GM12878 (cell line): ENCODE data around the gene CDH4. TPM values are rescaled to one million over a fixed set of nuclear protein-coding genes. Genes with fewer than 3 reads are reported as not detected.

ENCODE experiments used
- ATAC-seq: fragments of 200-7000 bp; cut with Tn5 transposase; 3 replicates; pipeline ENCODE4 v1.9.1; 2020; ENCODE audit warnings: mild to moderate bottlenecking, moderate library complexity
- BruUV-seq: library from RNA; stranded (reverse); fragments of 400-500 nt; replicated peaks from 2 replicates; lab custom pipeline; 2021; lab: Mats Ljungman, UMichigan
- CTCF ChIA-PET: fragments of 300-600 bp; sonication (Branson Sonifier 250); formaldehyde crosslinking; extraction: SDS; loops from one replicate; lab custom pipeline; 2021; ENCODE audit warnings: inconsistent platforms; lab: Yijun Ruan, JAX
- POLR2A ChIA-PET: fragments of 350-600 bp; formaldehyde crosslinking; extraction: SDS; loops from one replicate; lab custom pipeline; 2021; ENCODE audit warnings: inconsistent platforms; lab: Charles Lee
- RAD21 ChIA-PET: fragments of 300-600 bp; sonication (Branson Sonifier 250); formaldehyde crosslinking; loops from one replicate; lab custom pipeline; 2023; ENCODE audit warnings: antibody characterized with exemption; ENCODE audit not compliant: unreplicated experiment; lab: Charles Lee
- SMC1A ChIA-PET: fragments of 300-600 bp; sonication (Branson Sonifier 250); formaldehyde crosslinking; loops from one replicate; lab custom pipeline; 2023; ENCODE audit not compliant: unreplicated experiment, uncharacterized antibody; lab: Charles Lee
- DNase-seq: peaks from one replicate; pipeline ENCODE4 v3.0.0-alpha.2; 2011; ENCODE audit warnings: low read depth, low spot score
- FAIRE-seq: peaks from 3 replicates; lab custom pipeline; 2011; peaks lifted over from hg19 to GRCh38; lab: Jason Lieb, UNC
- H2AFZ ChIP-seq: 2 replicates; pipeline ENCODE4 v1.6.0; 2011; ENCODE audit warnings: low read depth, low read length, control low read depth; ENCODE audit not compliant: control insufficient read depth
- H3K27ac ChIP-seq: 2 replicates; pipeline ENCODE4 v1.5.1; 2011; ENCODE audit warnings: control low read depth; ENCODE audit not compliant: control insufficient read depth, insufficient read depth
- H3K27me3 ChIP-seq, 2 experiments: replicated peaks in 1 of 2; 2 replicates each; pipeline versions ENCODE4 v1.6.0 to v1.6.1; 2011; ENCODE audit warnings: low read length in 1 of 2; ENCODE audit not compliant: control insufficient read depth in 2 of 2, insufficient read depth in 2 of 2
- H3K36me3 ChIP-seq, 2 experiments: 2 replicates each; pipeline ENCODE4 v1.5.1; 2011; ENCODE audit warnings: low read length in 1 of 2; ENCODE audit not compliant: control insufficient read depth in 2 of 2, insufficient read depth in 2 of 2
- H3K4me1 ChIP-seq: 2 replicates; pipeline ENCODE4 v1.6.1; 2011; ENCODE audit warnings: mild to moderate bottlenecking, low read length, moderate library complexity, mixed read lengths; ENCODE audit not compliant: control insufficient read depth, insufficient read depth
- H3K4me2 ChIP-seq: 2 replicates; pipeline ENCODE4 v1.6.0; 2011; ENCODE audit warnings: control low read depth; ENCODE audit not compliant: control insufficient read depth, insufficient read depth
- H3K4me3 ChIP-seq: fragments of 200-600 bp; sonication (generic); 2 replicates; pipeline ENCODE4 v1.5.1; 2016
- H3K79me2 ChIP-seq: 2 replicates; pipeline ENCODE4 v1.6.0; 2011; ENCODE audit warnings: low read length; ENCODE audit not compliant: control insufficient read depth, insufficient read depth
- H3K9ac ChIP-seq: 2 replicates; pipeline ENCODE4 v1.8.0; 2011; ENCODE audit warnings: low read length, control low read depth, mixed read lengths; ENCODE audit not compliant: control insufficient read depth, insufficient read depth
- H3K9me3 ChIP-seq: replicated peaks from 3 replicates; pipeline ENCODE4 v1.5.1; 2011; ENCODE audit warnings: mild to moderate bottlenecking, low read length; ENCODE audit not compliant: control insufficient read depth, insufficient read depth
- H4K20me1 ChIP-seq: 2 replicates; pipeline ENCODE4 v1.6.0; 2011; ENCODE audit not compliant: control insufficient read depth, insufficient read depth
- ATF7 ChIP-seq: fragments of 450-650 bp; IDR thresholded peaks from 2 replicates; pipeline ENCODE4 v1.6.1; 2016; ENCODE audit warnings: low read depth, mild to moderate bottlenecking
- BMI1 ChIP-seq: fragments of 450-650 bp; IDR thresholded peaks from 2 replicates; pipeline ENCODE4 v1.6.1; 2016; ENCODE audit warnings: mild to moderate bottlenecking, moderate library complexity, borderline replicate concordance
- CUX1 ChIP-seq: IDR thresholded peaks from 2 replicates; pipeline ENCODE4 v1.6.1; 2012; ENCODE audit warnings: improper control_type of control experiment, low read depth, low read length; ENCODE audit not compliant: insufficient replicate concordance
- FOXM1 ChIP-seq: IDR thresholded peaks from 2 replicates; pipeline ENCODE4 v1.6.1; 2012; ENCODE audit warnings: low read depth, mild to moderate bottlenecking, inconsistent platforms, low read length, moderate library complexity
- MEF2B ChIP-seq: fragments of 450-650 bp; IDR thresholded peaks from 2 replicates; pipeline ENCODE4 v1.6.1; 2018; ENCODE audit warnings: mild to moderate bottlenecking, moderate library complexity; ENCODE audit not compliant: partially characterized antibody, poor library complexity, severe bottlenecking
- NR2C2 ChIP-seq: IDR thresholded peaks from 2 replicates; pipeline ENCODE4 v1.6.1; 2011; ENCODE audit warnings: borderline replicate concordance, low read depth; ENCODE audit not compliant: control insufficient read depth, insufficient read length
- POLR2AphosphoS2 ChIP-seq: IDR thresholded peaks from 2 replicates; pipeline ENCODE4 v1.6.1; 2011; ENCODE audit warnings: low read depth, mild to moderate bottlenecking, low read length, improper control_type of control experiment, moderate library complexity
- RELA ChIP-seq: fragments of 450-650 bp; IDR thresholded peaks from 2 replicates; pipeline ENCODE4 v1.8.0; 2014; ENCODE audit warnings: borderline replicate concordance; ENCODE audit not compliant: partially characterized antibody
- SMC3 ChIP-seq: IDR thresholded peaks from 2 replicates; pipeline ENCODE4 v1.6.1; 2011; ENCODE audit warnings: low read length, improper control_type of control experiment, borderline replicate concordance
- SPI1 ChIP-seq: IDR thresholded peaks from 2 replicates; pipeline ENCODE4 v1.6.1; 2011; ENCODE audit warnings: low read depth, mild to moderate bottlenecking, low read length, moderate library complexity, borderline replicate concordance; ENCODE audit not compliant: insufficient read depth
- SRF ChIP-seq, 2 experiments: IDR thresholded peaks; 2 replicates each; pipeline ENCODE4 v1.6.1; 2011; ENCODE audit warnings: low read depth in 2 of 2, low read length in 2 of 2, mild to moderate bottlenecking in 1 of 2, moderate library complexity in 1 of 2
- ZBTB4 ChIP-seq: fragments of 450-650 bp; formaldehyde crosslinking; IDR thresholded peaks from 2 replicates; pipeline ENCODE4 v1.4.0; 2022; ENCODE audit warnings: mild to moderate bottlenecking, moderate library complexity
- ZNF217 ChIP-seq: fragments of 450-650 bp; IDR thresholded peaks from 2 replicates; pipeline ENCODE4 v1.6.1; 2017; ENCODE audit warnings: antibody characterized with exemption, mild to moderate bottlenecking
- ZNF622 ChIP-seq: fragments of 450-650 bp; IDR thresholded peaks from 2 replicates; pipeline ENCODE4 v1.6.1; 2017; ENCODE audit warnings: mild to moderate bottlenecking, inconsistent platforms
- WGBS: methylation state at CpG from one replicate; pipeline ENCODE4 v1.1.6; 2016; ENCODE audit warnings: low lambda C conversion rate; ENCODE audit not compliant: insufficient replicate concordance, insufficient coverage; ENCODE audit errors: missing lambda C conversion rate; 5-methylcytosine and 5-hydroxymethylcytosine counted together
- in situ Hi-C: fragments of 300-500 bp; cut with MboI; formaldehyde crosslinking; loops from 9 replicates; pipeline ENCODE4 v1.14.3; 2018; ENCODE audit warnings: mixed read lengths
- intact Hi-C: fragments of 100-400 bp; cut with micrococcal nuclease; formaldehyde crosslinking; loops from one replicate; pipeline ENCODE4 v1.14.2; 2022; ENCODE audit not compliant: unreplicated experiment
- polyA plus RNA-seq, 11 experiments: library from polyadenylated mRNA; depleted of rRNA in 4 of 11; unstranded in 6 of 11; stranded (reverse) in 5 of 11; fragments of >200 nt; fragmentation: Nextera tagmentation in 4 of 11; fragmentation: Illumina TruSeq in 1 of 11; extraction: Ambion mirVana in 4 of 11; extraction: Trizol in 1 of 11; gene quantifications; 1 replicate in 1 of 11; 2 replicates in 10 of 11; pipeline versions ENCODE4 v1.2.1 to v1.2.3, GENCODE V29; 2011 to 2016; ENCODE audit warnings: inconsistent platforms in 2 of 11, missing spikeins in 2 of 11, low read depth in 1 of 11
- total RNA-seq, 4 experiments: library from RNA; depleted of rRNA in 3 of 4; stranded (reverse); fragments of >200 nt in 3 of 4; fragmentation: Illumina TruSeq in 1 of 4; extraction: Trizol in 1 of 4; gene quantifications; 2 replicates each; pipeline versions ENCODE4 v1.2.1 to v1.2.3, GENCODE V29; 2013 to 2021
- TF ChIP-seq, protein P1 (sequence below): fragments of 450-650 bp; IDR thresholded peaks from 2 replicates; pipeline ENCODE4 v1.6.1; 2017; ENCODE audit warnings: mild to moderate bottlenecking

Gene CDH4
- total and polyA plus RNA-seq, 10 of the 15 experiments (the other 5 are each of a cell fraction or from before 2014, with no cell fraction given) = not detected

GRCh38 chr20:61904456-61904855 is 652.4 kb downstream of the CDH4 start:
- Histone ChIP-seq H3K4me1 (peaks cover 6% of the 10 kb centered on the region; the same call in 1 of the 2 replicates), H3K9me3 (no peaks in the 10 kb centered on the region), H3K36me3 (no peaks in the 10 kb centered on the region), H4K20me1 (no peaks in the 10 kb centered on the region), H3K79me2 (no peaks in the 10 kb centered on the region), H3K4me2 (no peak overlapping the region), H3K4me3 (no peak overlapping the region), H3K9ac (no peak overlapping the region), H2AFZ (no peak overlapping the region), H3K27me3 (no peaks in the 10 kb centered on the region), H3K27ac (no peak overlapping the region)
- FAIRE-seq = no peak
- no peak for DNase-seq
- POLR2A ChIA-PET = no interaction called here
- RAD21 ChIA-PET = no interaction called here
- in situ Hi-C loops (no loop called here), intact Hi-C loops (no loop called here)
- 39% methylated on average over 14 of the region's 14 CpGs for WGBS
- no peak for ATAC-seq
- CTCF ChIA-PET = interaction anchor here (1.3 kb wide), 1 partner anchor 8 kb away, joined by 5 read pairs; no protein-coding TSS in a partner anchor
- SMC1A ChIA-PET = no interaction called here
- BruUV-seq = no TSS peak
- no peak for TF ChIP-seq MEF2B
- no peak for TF ChIP-seq SPI1
- TF ChIP-seq NR2C2 = no peak
- no peak for TF ChIP-seq RELA
- TF ChIP-seq POLR2AphosphoS2 = no peak
- no peak for TF ChIP-seq ZNF622
- no peak for TF ChIP-seq BMI1
- no peak for TF ChIP-seq ATF7
- no peak for TF ChIP-seq SMC3
- TF ChIP-seq, protein P1, sequence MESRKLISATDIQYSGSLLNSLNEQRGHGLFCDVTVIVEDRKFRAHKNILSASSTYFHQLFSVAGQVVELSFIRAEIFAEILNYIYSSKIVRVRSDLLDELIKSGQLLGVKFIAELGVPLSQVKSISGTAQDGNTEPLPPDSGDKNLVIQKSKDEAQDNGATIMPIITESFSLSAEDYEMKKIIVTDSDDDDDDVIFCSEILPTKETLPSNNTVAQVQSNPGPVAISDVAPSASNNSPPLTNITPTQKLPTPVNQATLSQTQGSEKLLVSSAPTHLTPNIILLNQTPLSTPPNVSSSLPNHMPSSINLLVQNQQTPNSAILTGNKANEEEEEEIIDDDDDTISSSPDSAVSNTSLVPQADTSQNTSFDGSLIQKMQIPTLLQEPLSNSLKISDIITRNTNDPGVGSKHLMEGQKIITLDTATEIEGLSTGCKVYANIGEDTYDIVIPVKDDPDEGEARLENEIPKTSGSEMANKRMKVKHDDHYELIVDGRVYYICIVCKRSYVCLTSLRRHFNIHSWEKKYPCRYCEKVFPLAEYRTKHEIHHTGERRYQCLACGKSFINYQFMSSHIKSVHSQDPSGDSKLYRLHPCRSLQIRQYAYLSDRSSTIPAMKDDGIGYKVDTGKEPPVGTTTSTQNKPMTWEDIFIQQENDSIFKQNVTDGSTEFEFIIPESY = no peak
- no peak for TF ChIP-seq ZNF217
- TF ChIP-seq FOXM1 = no peak
- TF ChIP-seq SRF (IDR thresholded peaks at IDR 0.05; ENCODE audit: low read depth in 2 of 2, low read length in 2 of 2) = no peak
- TF ChIP-seq CUX1 = no peak
- no peak for TF ChIP-seq ZBTB4
